HL-60/S4 treated with retinoic acid at 250 ng/mL for 4 days and 3 days (cell line): ENCODE data around the gene TENT5A.
"Not testable (repeated sequence)": the region's sequence is repeated elsewhere in the genome, so short reads cannot be mapped to it uniquely, and the experiment has no call there.

Experiments used
- in situ Hi-C: fragments of 300-500 bp; cut with MboI; formaldehyde crosslinking; loops from 2 replicates; pipeline ENCODE4 v1.7.0; 2022; ENCODE audit warnings: low sequenced_read_pairs

The TENT5A gene

GRCh38 chr6:81751388-81752083, 945 bp downstream of the TENT5A start:
- in situ Hi-C loops, result loop anchor here (10.0 kb wide), 1 partner anchor 213 kb away; no protein-coding TSS in a partner anchor

GRCh38 chr6:81750681-81751387, 1.6 kb downstream of the TENT5A start:
- in situ Hi-C loops, result loop anchor here (10.0 kb wide), 1 partner anchor 214 kb away; no protein-coding TSS in a partner anchor

DNA sequence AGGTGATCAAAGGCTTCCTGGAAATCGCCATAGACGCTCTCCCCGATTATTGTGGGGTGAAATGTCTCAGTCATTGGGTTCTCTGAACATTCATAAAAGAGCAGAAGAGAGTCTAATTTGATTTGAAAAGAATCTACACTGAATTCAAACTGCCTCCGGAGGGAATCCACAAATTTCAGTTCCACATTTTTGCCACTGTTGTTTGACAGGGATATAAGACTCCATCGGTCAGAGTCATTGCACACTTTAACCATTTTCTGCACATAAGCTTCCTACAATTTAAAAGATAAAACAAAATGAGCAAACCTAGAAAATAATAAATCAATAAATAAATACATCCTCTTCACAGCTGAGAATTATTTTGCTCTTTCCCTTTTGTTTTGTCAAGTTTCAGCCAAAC, 2.3 kb downstream of the TENT5A start:
- in situ Hi-C loops, result loop anchor here (10.0 kb wide), 1 partner anchor 215 kb away; no protein-coding TSS in a partner anchor

- in situ Hi-C loops, result loop anchor here (10.0 kb wide), 1 partner anchor 215 kb away; no protein-coding TSS in a partner anchor
Measured at GRCh38 chr6:81749707-81750106, 2.8 kb downstream of the TENT5A start.

DNA sequence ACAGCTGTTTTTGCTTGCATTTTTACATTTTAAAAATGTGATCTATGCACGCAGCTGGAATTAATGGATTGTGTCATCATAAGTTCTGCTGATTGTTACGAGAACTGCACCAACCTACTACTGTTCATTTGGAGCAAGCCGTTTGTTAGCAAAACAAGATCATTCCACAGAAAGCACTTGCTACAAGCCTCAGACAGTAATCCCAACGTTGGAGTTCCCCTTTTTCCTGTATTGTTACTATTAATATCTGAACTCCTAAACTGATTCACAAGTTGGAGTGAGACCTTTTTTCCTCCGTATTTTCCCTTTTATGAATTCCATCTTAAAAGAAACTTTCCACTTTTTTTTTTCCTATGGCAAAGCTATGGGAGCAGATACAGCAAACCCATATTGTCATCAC, 3.5 kb downstream of the TENT5A start:
- in situ Hi-C loops, result no loop called here

- in situ Hi-C loops, result no loop called here
Measured at GRCh38 chr6:81747327-81747726, 5.2 kb downstream of the TENT5A start.

DNA sequence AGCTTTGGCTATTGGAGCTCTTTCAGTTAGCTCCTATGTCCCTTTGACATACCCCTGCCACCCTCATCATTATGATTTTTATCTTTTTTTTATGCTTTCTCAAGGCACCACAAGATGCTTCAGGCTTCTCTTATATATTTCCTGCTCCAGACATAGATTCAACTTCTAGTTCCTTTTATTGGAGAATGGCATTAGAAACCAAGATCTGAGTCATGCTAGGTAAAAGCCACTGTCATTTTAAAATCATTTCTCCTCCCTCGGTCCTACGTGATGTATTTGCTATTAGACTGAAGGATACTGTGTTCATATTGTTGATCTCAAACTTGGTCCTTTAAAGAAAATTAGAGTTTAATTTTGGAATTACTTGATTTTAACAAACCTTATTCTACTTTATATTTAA, 8.3 kb downstream of the TENT5A start:
- in situ Hi-C loops, result no loop called here

DNA sequence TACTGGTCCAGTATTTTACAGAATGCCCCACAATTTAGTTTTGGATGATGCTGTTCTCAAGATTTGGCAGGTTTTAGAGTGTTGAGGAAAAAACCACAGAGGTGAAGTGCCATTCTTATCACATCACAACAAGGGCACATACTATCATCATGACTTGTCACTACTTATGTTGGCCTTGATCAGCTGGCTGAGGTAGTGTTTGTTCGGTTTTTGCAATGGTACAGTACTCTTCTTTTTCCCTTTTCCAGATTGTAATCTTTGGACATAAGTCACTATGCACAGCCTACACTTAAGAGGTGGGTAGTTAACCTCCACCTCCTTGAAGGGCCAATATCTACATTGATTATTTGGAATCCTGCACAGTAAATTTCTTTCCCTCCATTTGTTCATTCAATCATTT, 8.8 kb downstream of the TENT5A start:
- in situ Hi-C loops, result no loop called here

GRCh38 chr6:81741689-81742088, 10.8 kb downstream of the TENT5A start:
- in situ Hi-C loops, result no loop called here

- in situ Hi-C loops, result not testable (repeated sequence)
Measured at GRCh38 chr6:81740591-81740990, 11.9 kb downstream of the TENT5A start.

DNA sequence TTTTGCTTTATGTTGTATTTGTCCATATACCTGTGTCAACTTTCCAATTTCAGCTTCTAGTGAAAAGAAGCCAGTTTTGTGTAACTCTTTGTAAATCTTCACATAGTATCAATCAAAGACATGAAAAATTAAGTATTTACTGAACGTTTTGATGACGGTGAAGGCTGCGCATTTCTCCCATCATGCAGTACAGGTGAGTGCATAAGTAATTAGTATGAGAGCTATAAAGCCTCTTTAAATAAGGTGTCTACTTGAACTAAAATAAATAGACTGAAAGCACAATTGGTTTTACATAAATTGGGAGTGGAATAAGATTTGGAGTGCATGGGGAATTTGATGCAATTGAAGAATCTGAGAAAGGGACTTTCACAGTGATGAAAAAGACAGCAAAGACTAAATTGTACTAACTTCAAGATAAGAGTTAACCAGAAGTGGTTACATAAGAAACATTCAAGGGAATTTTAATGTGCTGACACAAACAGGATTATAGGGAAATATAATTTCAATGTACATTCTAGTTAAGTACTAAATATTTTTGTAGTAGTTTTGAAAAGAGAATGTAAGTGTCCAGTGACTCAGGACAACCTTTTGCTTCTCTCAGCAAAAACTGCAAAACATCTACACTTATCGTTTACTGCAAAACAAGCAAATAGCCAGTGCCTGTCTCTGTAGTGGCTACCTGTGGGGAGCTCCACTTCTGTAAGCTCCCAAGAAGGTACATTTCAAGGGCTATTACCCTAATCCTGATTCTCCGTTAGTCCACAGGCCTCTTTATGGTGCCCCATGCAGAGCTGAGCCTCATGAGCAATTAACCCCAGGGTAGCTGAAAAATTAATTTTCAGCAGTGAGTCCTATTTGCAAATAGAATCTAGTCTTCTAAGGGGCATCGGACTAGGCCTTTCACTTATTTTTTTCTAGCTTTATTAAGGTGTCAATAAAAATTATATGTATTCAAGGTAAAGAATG, 13.0 kb downstream of the TENT5A start:
- in situ Hi-C loops, result no loop called here

DNA sequence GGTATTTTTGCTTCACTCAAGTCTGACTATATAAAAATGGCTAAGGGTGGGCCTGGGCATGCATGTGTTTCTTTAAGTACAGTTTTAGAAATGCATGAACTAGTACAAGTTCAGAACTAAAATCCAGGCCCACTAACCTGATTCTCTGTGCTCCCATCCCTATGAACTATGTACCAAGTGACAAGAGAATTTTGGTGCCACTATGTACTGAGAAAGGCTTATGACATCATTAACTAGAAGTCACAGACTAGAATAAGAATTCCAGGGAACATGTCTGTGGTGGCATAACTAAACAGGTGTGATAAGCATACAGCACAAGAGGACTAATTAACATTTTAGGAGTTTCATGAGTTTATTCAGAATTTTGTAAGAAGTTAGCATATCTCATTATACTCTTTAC, 16.1 kb downstream of the TENT5A start:
- in situ Hi-C loops, result no loop called here

- in situ Hi-C loops, result no loop called here
Measured at GRCh38 chr6:81735756-81736380, 16.6 kb downstream of the TENT5A start.

DNA sequence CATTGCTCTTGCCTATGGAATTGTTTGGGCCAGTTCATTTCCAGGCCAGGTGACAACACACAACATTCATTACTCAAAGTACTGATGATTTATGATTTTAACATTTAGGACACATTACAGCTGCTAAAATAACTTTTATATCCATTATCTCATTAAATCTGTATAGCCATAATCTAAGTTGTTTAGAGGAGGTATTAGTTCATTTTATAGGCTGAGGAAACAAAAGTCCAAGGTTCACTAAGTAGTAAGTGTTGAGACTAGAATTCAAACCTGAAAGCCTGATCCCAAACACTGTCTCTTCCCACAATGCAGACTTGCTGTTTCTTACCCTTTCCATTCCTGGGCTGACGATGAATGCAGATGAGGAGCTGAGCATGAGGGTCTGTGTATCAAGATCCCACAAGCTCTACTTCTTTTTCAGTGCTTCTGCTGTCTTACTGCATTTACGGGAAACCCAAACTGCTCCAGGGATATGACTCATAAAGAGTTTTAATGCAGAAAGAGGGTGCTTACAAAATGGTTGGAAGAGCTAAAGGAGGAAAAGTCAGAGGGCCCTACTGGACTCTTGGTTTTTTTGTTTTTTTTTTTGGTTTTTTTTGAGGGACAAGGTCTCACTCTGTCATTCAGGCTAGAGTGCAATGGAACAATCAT, 17.9 kb downstream of the TENT5A start:
- in situ Hi-C loops, result no loop called here

GRCh38 chr6:81734081-81734480, 18.4 kb downstream of the TENT5A start:
- in situ Hi-C loops, result no loop called here

- in situ Hi-C loops, result no loop called here
Measured at GRCh38 chr6:81731814-81732213, 20.7 kb downstream of the TENT5A start.

DNA sequence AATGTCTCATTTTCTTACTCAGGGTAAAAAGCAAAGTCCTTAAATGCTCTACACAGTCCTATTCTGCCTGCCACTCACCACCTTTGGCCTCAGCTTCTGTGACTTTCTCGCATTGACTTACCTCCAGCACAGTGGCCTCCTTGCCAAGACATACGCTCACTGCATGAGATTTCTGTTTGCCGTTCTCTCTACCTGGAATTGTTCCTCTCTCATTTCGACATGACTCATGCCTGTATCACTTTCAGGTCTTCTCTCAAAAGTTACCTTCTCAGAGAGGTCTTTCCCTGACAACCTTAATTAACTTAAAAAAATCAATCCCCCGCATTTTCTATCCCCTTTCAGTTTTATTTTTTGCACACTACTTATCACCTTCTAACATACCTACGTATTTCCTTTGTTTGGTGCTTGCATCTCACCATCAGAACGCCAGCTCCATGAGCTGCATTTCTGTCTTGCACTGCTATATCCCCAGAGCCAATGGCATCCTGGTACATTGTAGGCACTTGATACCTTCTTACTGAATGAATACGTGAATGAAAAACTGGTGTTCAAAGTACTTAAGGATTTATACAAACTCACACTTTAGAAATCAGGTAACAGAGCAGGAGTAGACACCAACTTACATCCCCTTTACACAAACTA, 24.5 kb downstream of the TENT5A start:
- in situ Hi-C loops, result no loop called here

GRCh38 chr6:81725127-81725526, 27.4 kb downstream of the TENT5A start:
- in situ Hi-C loops, result no loop called here

GRCh38 chr6:81722506-81723223, 29.8 kb downstream of the TENT5A start:
- in situ Hi-C loops, result no loop called here
